GM12875 (cell line): ENCODE results near the gene TSHR.

Source experiments
- H3K4me3 ChIP-seq: one replicate; pipeline ENCODE4 v1.5.1; 2011; ENCODE audit warnings: low read depth, low read length, control low read depth
- CTCF ChIP-seq: IDR thresholded peaks from 2 replicates; pipeline ENCODE4 v1.5.1; 2011; ENCODE audit warnings: low read depth, mild to moderate bottlenecking, control low read depth, inconsistent platforms, low read length, moderate library complexity, borderline replicate concordance; ENCODE audit not compliant: insufficient read depth

Gene TSHR

DNA sequence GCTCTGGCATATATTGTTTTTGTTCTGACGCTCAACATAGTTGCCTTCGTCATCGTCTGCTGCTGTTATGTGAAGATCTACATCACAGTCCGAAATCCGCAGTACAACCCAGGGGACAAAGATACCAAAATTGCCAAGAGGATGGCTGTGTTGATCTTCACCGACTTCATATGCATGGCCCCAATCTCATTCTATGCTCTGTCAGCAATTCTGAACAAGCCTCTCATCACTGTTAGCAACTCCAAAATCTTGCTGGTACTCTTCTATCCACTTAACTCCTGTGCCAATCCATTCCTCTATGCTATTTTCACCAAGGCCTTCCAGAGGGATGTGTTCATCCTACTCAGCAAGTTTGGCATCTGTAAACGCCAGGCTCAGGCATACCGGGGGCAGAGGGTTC is 188.4 kb downstream of the TSHR start:
- TF ChIP-seq CTCF, result no peak
- H3K4me3 ChIP-seq, result no peak overlapping the region

DNA sequence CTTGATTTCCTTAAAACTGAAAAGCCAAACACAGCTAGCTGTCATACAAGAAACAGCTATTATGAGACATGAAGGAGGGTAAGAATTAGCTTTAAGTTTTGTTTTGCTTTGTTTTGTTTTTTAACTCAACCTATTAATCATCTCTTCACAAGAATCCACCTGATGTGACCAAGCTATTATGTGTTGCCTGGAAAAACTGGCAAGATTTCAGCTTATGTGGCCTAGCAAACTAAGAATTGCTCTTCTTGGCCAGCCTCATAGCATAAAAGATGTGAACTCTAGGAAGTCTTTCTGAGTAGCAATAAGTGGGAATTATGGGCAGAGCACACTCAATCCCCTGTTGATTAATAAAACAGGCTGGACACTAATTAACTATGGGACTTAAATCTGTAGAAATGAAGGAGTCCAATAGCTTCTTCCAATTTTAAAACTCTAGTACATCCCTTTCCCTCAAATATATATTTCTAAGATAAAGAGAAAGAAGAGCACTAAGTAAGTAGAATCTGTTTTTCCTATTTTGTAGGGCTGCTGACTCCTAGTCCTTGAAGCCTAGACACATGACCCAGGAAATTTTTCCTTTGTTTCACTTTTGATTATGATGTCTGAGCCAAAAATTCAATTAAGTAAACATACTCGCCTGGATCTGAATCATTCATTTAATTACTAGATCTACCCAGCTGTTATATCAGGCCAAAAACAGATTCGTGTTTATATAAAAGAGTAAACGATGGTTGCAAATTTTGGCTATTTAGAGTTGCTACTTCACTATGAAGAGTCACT is 189.6 kb downstream of the TSHR start:
- no peak for TF ChIP-seq CTCF

DNA sequence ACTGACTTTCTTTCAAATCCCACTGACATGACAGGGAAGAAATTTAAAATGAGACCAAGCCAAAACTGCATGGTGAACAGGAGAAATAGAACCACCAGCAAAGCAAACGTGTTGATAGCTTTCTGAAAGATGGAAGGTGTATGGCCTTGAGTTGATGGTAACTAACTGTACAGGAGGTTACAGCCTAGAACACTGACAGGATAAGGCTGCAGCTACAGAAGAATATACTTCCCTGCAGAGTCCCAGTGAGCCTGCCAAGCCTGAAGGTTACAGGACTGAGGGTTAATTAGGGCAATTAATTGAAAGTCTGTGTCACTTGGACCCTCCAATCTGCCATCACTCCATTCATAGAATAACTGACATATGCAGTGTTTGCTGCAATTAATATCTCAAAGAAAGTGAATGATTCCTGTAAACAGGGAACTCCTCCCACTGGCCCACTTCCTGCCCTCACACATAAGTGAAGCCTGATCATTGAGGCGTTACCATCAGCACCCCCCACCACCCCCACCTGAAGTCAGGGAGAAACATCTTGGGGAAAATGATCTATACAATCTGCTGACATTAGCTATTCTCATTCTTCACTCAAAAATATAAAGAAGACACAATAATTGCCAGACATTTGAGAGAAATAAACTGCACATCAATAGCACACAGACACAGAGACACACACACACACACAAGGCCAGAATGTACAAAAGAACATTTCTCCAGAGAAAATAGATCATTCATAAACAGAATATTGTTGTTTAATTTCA is 191.9 kb downstream of the TSHR start:
- TF ChIP-seq CTCF, result no peak

More for the DNA sequence above, 189.6 kb downstream of the TSHR start:
- H3K4me3 ChIP-seq, result no peak overlapping the region

DNA sequence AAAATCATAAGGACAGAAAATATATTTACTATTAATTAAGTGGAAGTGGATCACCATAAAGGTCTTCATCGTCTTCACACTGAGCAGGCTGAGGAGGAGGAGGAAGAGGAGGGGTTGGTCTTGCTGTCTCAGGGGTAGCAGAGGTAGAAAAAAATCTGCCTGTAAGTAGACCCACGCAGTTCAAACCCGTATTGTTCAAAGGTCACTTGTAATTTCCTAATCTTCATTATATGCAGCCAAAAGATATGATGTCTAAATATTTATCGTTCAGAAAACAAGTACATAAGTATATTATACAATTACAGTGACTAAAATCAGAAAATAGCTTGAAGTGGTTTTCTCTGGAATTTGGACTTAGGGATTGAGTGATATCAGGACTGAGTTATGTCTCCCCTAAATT is 193.2 kb downstream of the TSHR start:
- H3K4me3 ChIP-seq, result no peak overlapping the region
- no peak for TF ChIP-seq CTCF

More for the DNA sequence above, 191.9 kb downstream of the TSHR start:
- no peak overlapping the region for H3K4me3 ChIP-seq

DNA sequence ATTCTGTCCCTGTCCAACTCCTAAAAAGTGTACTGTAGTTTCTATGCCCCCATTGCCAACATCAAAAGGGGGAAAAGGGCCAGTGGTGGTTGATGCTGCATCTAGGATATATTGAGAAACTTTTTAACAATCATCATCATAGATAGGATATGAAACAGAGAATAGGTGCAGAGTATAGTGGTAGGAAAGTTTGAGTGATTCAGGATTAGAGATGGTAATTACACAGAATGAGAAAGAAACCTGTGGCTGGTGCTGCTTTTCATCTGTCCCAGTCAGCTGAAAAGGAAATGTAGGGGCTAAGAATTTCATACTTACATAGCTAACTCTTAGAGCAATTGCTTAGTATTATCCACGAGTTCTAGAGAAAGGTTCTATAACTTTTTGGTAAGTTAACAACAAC is 197.8 kb downstream of the TSHR start:
- no peak for TF ChIP-seq CTCF
- no peak overlapping the region for H3K4me3 ChIP-seq

DNA sequence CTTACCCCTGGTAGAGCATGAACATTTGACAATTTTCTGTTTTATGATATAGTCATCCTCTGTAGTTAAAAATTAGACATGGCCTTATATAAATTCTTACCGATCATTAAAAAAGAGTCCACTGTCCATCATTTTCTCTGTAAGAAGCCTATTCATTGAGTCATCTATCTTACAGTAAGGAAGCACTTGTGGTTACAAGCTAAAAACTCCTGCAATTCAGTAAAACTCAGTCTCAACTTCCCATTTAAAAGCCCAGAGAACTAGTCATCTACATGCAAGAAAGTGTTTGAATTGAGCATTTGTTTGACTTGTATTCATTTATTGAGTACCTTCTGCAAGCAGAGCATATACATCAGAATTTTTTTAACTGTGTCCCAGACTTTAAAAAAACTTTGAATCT is 202.0 kb downstream of the TSHR start:
- no peak overlapping the region for H3K4me3 ChIP-seq
- no peak for TF ChIP-seq CTCF

DNA sequence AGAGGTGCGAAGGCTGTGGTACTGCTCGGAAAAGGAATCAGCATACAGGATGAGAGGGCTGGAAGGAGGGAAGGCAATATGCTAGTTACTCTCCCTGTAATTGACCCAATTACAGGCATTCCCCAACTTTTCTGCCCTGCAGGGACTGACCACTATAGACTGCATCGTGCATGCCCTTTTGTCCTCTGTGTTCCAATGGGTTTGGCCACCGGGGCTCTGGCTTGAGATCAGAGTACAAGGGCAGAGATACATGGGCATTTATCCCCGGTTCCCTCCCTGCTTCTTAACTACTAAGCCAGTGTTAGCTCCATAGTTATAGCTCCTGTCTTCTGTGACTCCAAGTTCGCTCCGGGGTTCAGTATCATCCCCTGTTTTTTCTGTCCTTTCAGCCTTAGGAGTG is 205.7 kb downstream of the TSHR start:
- no peak for TF ChIP-seq CTCF
- H3K4me3 ChIP-seq, result no peak overlapping the region
